Measurements from ENCODE around the gene STOX2. TPM values are rescaled to one million over a fixed set of nuclear protein-coding genes. Genes with fewer than 3 reads are reported as not detected.

Gene STOX2
- total and polyA plus RNA-seq, 2 of the 13 experiments (the other 11 are each of a cell fraction or from before 2014, with no cell fraction given), result 0.01 to 0.15 TPM

GRCh38 chr4:184019667-184020623, 114.8 kb downstream of the STOX2 start (continued):
- TF ChIP-seq USF2 (IDR thresholded peaks at IDR 0.05; ENCODE audit: low read depth, low read length) (no peak), USF2 (CRISPR knock-in tag; IDR thresholded peaks at IDR 0.05; ENCODE audit: borderline replicate concordance) (no peak), NFKBIZ (CRISPR knock-in tag; IDR thresholded peaks at IDR 0.05) (no peak)

- FAIRE-seq, result no peak
- POLR2A ChIA-PET, result no interaction called here
Measured at GRCh38 chr4:184021389-184021788, 116.3 kb downstream of the STOX2 start.

More at GRCh38 chr4:184021389-184021788, 116.3 kb downstream of the STOX2 start:
- intact Hi-C loops (cut with micrococcal nuclease; ENCODE audit: unreplicated experiment) (no loop called here), in situ Hi-C loops (cut with HindIII; ENCODE audit: extremely low pct_ligation_motif_present, low pct_unique_long_range_greater_than_20kb) (no loop called here)
- no peak for TF ChIP-seq PRDM15 (CRISPR knock-in tag; IDR thresholded peaks at IDR 0.05)
- TF ChIP-seq HOMEZ (CRISPR knock-in tag; IDR thresholded peaks at IDR 0.05; ENCODE audit: low read depth), result no peak
- TF ChIP-seq ELF3 (CRISPR knock-in tag; IDR thresholded peaks at IDR 0.05), result no peak
- no peak overlapping the region for H3K9ac ChIP-seq (ENCODE audit: insufficient read depth, low read depth, low read length)
- no peak for DNase-seq (ENCODE audit: low spot score)
- no peak overlapping the region for H2AFZ ChIP-seq (ENCODE audit: low read length)
- ATAC-seq, result no peak
- no peak overlapping the region for H3K4me3 ChIP-seq (replicated peaks in 1 of 3; ENCODE audit: insufficient read depth in 1 of 3, low read depth in 2 of 3, low read length in 3 of 3)
- BruUV-seq (replicated peaks), result no TSS peak
- H3K36me3 ChIP-seq (replicated peaks in 1 of 2; ENCODE audit: control insufficient read depth in 1 of 2, insufficient read depth in 2 of 2, low read length in 2 of 2), result no peaks in the 10 kb centered on the region
- H3K4me2 ChIP-seq (ENCODE audit: low read depth, low read length), result no peak overlapping the region
- no peaks in the 10 kb centered on the region for H3K4me1 ChIP-seq (ENCODE audit: insufficient read depth, low read length)
- H3K9me3 ChIP-seq (ENCODE audit: low read length), result no peaks in the 10 kb centered on the region
- 47% methylated on average over 3 of the region's 3 CpGs for WGBS (ENCODE audit: low lambda C conversion rate)
- H4K20me1 ChIP-seq (ENCODE audit: insufficient read depth, low read length), result no peaks in the 10 kb centered on the region
- H3K27me3 ChIP-seq (ENCODE audit: control insufficient read depth in 1 of 2, insufficient read depth in 2 of 2, low read length in 2 of 2), result no peaks in the 10 kb centered on the region
- no peaks in the 10 kb centered on the region for H3K79me2 ChIP-seq (ENCODE audit: insufficient read depth, low read length)
- CTCF ChIA-PET (ENCODE audit: low intra/inter-chr PET ratio, low total read pairs), result no interaction called here
- no peak overlapping the region for H3K27ac ChIP-seq (ENCODE audit: extremely low read length, insufficient read depth, low read length)
